Measurements from ENCODE around the gene TFAP2C.

DNA sequence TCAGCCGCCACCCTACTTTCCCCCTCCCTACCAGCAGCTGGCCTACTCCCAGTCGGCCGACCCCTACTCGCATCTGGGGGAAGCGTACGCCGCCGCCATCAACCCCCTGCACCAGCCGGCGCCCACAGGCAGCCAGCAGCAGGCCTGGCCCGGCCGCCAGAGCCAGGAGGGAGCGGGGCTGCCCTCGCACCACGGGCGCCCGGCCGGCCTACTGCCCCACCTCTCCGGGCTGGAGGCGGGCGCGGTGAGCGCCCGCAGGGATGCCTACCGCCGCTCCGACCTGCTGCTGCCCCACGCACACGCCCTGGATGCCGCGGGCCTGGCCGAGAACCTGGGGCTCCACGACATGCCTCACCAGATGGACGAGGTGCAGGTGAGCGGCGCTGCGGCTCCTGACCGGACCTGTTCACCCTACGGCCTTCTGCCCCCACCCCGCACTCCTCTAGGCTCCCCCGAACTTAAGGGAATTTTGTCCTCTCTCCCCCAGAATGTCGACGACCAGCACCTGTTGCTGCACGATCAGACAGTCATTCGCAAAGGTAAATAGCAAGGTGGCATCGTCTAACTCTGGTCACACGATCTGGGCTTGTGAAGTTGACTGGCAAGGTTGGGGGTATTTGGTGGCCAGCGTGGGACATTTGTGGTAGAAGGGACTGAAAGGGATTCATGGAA is 2.3 kb downstream of the TFAP2C start:
- TF ChIP-seq EZH2 (IDR thresholded peaks at IDR 0.05; ENCODE audit: insufficient read depth, poor library complexity, severe bottlenecking) (no peak), EZH2phosphoT487 (IDR thresholded peaks at IDR 0.05; ENCODE audit: insufficient read depth, low read depth) (no peak)

Measured in GM23248 (cell line).